ENCODE data around the gene PLAC9.

DNA sequence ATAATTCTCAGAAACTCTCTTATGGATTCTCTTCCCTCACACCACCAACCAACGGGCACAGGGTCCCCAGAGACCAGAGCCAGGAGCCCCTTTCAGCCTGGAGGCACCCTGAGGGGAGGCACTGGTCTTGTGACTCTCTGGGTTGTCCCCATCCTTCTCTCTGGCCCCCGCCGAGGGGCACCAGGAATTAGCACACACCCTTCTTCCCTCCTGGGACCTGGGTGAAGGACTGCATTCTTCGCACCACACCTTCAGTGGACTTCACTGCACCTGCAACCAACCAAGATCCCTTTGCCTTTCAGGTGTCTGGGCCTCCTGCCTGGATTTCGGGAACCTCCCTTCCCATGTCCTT is 22.1 kb downstream of the PLAC9 start:
- TF ChIP-seq FOXM1 (IDR thresholded peaks at IDR 0.05; ENCODE audit: borderline replicate concordance) (no peak), FOXK2 (IDR thresholded peaks at IDR 0.05) (no peak), HDGF (IDR thresholded peaks at IDR 0.05; ENCODE audit: borderline replicate concordance) (no peak), FOXA1 (IDR thresholded peaks at IDR 0.05) (no peak), LEF1 (IDR thresholded peaks at IDR 0.05; ENCODE audit: borderline replicate concordance) (no peak), BHLHE40 (IDR thresholded peaks at IDR 0.05; ENCODE audit: borderline replicate concordance) (no peak), ZNF384 (IDR thresholded peaks at IDR 0.05) (no peak), SP1 (IDR thresholded peaks at IDR 0.05) (no peak), TARDBP (IDR thresholded peaks at IDR 0.05) (no peak), ELF4 (IDR thresholded peaks at IDR 0.05) (no peak), SUZ12 (IDR thresholded peaks at IDR 0.05) (no peak)
- TF ChIP-seq, protein P1, sequence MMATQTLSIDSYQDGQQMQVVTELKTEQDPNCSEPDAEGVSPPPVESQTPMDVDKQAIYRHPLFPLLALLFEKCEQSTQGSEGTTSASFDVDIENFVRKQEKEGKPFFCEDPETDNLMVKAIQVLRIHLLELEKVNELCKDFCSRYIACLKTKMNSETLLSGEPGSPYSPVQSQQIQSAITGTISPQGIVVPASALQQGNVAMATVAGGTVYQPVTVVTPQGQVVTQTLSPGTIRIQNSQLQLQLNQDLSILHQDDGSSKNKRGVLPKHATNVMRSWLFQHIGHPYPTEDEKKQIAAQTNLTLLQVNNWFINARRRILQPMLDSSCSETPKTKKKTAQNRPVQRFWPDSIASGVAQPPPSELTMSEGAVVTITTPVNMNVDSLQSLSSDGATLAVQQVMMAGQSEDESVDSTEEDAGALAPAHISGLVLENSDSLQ (IDR thresholded peaks at IDR 0.05), result no peak
